ENCODE data around the gene TRAPPC12. TPM values are rescaled to one million over a fixed set of nuclear protein-coding genes. Genes with fewer than 3 reads are reported as not detected.
A peak's percentile ranks its signal among the peaks of the same experiment; 100 is the strongest.
"Not testable (repeated sequence)": the region's sequence is repeated elsewhere in the genome, so short reads cannot be mapped to it uniquely, and the experiment has no call there.

Gene TRAPPC12
- total RNA-seq, 1 experiment from 2014 or later = 27.2 TPM

DNA sequence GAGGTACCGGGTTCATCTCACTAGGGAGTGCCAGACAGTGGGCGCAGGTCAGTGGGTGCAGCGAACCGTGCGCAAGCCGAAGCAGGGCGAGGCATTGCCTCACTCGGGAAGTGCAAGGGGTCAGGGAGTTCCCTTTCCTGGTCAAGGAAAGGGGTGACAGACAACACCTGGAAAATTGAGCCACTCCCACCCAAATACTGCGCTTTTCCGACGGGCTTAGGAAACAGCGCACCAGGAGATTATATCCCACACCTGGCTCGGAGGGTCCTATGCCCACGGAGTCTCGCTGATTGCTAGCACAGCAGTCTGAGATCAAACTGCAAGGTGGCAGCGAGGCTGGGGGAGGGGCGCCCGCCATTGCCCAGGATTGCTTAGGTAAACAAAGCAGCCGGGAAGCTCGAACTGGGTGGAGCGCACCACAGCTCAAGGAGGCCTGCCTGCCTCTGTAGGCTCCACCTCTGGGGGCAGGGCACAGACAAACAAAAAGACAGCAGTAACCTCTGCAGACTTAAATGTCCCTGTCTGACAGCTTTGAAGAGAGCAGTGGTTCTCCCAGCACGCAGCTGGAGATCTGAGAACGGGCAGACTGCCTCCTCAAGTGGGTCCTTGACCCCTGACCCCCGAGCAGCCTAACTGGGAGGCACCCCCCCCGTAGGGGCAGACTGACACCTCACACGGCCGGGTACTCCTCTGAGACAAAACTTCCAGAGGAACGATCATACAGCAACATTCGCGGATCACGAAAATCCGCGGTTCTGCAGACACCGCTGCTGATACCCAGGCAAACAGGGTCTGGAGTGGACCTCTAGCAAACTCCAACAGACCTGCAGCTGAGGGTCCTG is 9.9 kb upstream of the TRAPPC12 start:
- not testable (repeated sequence) for DNase-seq (ENCODE audit: low spot score)

DNA sequence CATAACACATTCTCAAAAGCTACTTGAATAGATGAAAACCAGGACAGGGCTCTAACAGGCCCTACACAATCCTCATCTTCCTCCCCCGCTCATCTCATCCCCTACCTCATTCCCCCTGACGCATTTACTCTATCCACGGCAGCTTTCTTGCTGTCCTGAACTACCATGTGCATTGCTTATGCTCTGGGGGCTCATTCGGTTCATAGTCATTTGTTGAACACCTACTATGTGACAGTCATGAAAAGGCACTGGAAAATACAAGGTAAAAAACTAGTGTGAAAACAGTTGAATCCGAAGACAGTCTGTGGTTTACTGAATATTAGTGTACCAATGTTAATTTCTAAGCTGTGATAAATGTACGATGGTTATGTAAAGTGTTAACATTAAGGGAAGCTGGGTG is 2.7 kb upstream of the TRAPPC12 start:
- no peak for DNase-seq (ENCODE audit: low spot score)

DNA sequence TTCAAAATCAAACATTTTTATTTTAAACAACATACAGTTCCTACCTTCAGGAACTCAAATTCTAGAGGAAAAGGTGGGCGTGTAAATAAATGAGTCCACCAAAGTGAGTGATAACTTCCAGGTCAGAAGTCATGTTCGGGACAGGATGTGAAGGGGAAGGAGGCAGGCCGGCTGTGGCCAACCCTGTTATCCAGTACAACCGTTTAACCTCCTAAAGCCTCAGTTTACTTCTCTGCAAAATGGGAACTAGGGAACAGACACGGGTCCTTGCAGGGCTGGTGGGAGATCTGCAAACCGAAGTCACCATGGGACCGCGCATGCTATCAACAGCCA is 2.2 kb upstream of the TRAPPC12 start:
- peak; percentile 16 for DNase-seq (ENCODE audit: low spot score)

DNA sequence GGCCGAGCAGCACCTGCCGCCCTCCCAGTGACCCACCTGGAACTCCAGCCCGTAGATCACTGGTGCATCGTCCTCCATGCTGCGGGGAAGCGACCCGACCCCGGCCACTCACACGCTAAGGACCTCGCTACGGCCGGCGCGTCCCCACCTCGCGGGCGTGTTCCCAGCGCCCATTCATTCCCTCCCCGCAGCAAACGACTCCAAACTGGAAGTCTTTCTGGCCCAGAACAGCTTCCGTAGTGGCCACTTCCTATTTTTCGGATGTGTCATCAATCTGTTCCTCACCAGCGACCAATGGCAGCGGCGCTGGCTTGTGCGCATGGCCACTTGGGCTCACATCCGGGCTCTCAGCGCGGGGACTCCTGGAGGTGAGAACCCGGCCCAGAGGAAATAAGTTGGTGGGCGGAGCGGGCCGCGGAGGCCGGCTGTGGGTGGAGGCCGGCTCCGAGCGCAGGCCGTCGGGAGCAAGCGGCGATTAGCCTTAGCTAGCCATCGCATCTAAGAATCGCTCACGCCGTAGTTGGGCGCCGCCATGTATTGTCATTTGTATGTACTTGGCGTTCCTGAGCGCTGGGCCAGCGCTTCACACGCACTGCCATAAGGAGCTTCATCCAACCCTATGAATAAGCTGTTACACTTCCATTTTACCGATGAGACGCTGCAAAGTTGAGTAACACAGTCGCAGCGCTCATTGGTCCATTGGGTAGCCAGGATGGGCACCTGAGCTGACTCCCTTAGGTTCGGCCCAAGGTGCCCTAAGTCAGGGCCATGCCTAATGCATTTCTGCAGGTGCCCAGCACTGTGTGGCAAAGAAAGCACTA is 1.7 kb upstream of the TRAPPC12 start, which contains the start of gene EIPR1:
EIPR1 (minus strand) TSS at position 207 of the 821 bp plus-strand sequence; CDS start at position 78, 129 bp downstream.
- DNase-seq (ENCODE audit: low spot score) = peak; percentile 93

DNA sequence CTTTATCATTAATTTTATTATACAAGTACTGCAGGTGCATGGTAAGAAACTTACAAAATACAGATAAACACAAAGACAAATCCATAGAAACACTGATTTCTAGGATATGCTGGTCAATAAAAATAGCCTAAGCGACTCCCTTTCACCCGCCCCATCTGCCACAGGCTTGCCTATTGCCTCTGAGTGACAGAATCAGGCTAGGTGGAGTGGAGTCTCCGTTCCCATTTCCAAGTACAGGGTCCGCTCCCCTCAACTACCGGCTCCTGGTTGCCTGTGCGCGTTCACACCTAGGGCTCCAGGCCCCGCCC is 201 bp upstream of the TRAPPC12 start:
- no peak for DNase-seq (ENCODE audit: low spot score)

DNA sequence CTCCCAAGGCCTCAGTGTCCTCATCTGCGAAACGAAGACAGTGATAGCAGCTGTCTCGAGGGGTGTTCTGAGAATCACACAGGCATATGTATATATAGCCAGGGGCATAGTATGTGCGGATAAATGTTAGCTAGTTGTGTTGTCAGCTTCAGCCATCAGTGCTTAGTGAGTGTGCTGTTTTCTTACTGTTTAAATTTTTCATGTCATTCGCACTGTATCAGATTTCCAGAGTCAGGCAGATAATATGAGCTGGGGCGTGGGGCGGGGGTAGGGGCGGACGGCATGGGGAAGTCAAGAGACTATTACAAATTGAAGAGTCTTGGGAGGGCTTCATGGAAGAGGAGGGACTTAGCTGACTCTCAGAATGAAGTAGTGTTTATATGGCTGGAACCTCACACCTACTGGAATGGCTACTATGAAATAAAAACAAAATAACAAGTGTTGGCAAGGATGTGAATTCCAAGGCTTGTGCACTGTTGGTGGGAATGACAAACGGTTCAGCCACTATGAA is 7.0 kb downstream of the TRAPPC12 start:
- DNase-seq (ENCODE audit: low spot score) = no peak

DNA sequence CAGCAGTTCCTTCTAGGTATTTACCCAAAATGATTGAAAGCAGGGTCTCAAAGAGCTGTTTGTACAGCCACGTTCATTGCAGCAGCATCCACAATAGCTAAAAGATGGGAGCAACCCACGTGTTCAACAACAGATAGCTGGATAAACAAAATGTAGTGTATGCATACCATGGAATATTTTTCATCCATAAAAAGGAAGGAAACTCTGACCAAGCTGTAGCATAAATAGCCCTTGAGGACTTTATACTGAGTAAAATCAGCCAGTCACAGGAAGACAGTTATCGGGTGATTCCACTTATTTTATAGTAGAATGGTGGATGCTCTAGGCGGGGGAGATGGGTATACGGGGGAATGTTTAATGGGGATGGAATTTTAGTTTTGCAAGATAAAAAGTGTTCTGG is 7.5 kb downstream of the TRAPPC12 start:
- DNase-seq (ENCODE audit: low spot score) = no peak

DNA sequence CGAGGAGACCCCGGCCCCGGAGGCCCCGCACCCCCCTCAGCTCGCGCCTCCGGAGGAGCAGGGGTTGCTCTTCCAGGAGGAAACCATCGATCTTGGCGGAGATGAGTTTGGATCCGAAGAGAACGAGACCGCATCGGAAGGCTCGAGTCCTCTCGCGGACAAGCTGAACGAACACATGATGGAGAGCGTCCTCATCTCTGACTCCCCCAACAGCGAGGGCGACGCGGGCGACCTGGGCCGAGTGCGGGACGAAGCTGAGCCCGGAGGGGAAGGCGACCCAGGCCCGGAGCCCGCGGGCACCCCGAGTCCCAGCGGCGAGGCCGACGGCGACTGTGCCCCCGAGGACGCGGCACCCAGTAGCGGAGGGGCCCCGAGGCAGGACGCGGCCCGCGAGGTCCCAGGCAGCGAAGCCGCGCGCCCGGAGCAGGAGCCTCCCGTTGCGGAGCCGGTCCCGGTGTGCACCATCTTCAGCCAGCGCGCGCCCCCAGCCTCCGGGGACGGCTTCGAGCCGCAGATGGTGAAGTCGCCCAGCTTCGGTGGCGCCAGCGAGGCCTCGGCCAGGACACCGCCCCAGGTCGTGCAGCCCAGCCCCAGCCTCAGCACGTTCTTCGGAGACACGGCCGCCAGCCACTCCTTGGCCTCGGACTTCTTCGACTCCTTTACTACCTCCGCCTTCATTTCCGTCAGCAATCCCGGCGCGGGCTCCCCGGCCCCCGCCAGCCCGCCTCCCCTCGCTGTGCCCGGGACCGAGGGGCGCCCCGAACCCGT is 8.3 kb downstream of the TRAPPC12 start:
- no peak for DNase-seq (ENCODE audit: low spot score)

DNA sequence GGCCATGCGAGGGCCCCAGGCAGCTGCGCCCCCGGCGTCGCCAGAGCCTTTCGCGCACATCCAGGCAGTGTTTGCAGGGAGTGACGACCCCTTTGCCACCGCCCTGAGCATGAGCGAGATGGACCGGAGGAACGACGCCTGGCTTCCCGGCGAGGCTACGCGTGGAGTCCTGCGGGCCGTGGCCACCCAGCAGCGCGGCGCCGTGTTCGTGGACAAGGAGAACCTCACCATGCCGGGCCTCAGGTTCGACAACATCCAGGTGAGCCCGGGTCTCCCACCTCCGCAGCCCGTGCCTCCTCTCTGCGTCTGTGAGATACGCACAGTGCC is 8.9 kb downstream of the TRAPPC12 start:
- DNase-seq (ENCODE audit: low spot score) = no peak

DNA sequence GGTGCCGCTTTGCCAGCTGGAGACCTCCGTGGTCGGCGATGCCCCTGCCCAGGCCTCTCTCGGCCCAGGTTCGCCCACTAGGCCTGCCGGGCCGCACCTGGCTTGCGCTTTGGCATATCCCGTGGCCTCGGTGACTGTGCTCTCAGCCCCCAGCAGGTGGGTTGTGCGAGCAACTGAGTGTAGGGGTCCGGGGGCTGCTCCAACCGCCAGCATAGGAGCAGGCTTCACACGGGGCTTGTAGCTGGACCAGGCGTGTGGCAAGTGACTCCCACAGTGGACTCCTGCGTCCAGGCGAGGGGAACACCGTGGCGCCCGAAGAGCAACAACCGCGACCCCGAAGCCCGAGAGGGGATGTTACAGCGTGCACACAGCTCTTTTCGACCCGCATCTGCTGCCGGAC is 9.7 kb downstream of the TRAPPC12 start:
- DNase-seq (ENCODE audit: low spot score) = no peak

DNA sequence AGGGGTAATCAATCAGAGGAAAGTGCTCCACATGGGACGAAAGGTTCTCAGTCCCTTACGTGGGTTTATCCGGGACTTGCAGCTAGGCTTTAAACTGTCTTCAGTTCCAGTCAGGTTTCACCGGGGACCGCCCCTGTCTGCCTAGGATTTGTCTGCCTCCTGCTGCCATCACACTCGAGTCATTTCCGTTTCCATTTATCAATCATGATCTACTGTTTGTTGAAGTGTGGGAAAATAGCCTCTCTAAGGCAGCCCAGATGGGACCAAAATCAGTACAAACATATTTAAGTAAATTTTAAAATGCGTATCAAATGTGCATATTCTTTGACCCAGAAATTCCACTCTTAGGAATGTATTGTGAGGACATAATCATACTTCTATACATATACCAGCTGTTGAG is 10.5 kb downstream of the TRAPPC12 start:
- DNase-seq (ENCODE audit: low spot score) = no peak

DNA sequence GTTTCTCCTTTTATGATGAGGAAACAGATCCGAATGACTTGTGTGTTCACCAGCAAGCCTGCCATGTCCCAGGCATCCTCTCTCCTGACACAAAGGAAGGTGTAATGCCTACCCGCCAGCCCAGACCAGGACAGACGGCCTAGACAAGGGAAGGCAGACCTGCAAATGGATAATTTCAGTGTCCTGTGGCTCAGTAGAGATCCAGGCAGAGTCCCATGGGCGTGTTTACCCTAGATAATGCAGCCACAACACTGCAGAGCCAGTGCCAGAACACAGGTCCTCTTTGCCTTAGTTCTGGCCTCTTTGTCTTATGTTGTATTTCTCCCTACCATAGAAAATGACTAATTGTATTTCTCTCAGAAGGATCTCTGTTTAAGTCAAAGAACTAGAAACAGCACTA is 12.7 kb downstream of the TRAPPC12 start:
- no peak for DNase-seq (ENCODE audit: low spot score)

DNA sequence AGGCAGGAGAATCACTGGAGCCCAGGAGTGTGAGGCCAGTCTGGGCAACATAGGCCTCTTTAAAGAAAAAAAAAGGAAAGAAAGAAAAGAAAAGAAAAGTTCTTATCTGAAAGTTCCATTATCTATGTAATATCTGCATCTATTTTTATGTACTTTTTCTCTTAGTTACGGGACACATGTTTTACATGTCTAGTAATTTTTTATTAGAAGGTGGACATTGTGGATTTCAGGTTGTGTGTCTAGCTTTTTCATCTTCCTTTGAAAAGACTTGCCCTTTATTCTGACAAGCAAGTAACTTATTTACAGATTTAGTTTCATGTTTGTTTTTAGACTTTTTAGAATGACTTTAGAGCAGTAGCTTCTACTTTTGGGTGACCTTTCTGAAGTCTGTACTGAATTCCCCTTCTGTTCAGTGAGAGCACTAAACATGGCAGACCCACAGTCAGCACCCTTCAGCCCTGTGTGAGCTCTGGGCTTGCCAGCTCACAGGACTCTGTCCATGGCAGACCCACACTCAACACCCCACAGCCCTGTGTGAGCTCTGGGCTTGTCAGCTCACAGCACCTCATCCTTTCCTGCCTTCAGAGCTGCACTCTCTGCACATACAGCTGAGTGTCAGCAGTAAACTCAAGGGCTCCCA is 17.5 kb downstream of the TRAPPC12 start:
- DNase-seq (ENCODE audit: low spot score) = no peak

DNA sequence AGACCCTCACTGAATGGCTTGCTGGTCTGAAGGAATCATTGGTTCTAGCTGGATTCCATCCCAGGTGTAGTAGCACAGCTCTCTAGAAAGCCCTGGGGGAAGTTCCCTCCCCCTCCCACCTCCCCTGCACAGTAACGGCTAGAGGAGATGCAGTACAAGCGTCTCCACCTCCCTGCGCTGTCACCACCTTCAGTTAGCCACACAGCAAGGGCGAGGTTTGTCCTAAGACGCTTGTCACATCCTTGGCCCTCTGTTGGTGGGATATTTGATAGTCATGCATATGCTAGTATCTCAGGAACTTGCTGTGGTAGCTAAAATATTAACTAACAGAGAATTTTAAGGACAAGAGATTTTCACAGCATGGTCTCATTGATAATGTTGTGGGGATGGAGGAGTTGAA is 19.4 kb downstream of the TRAPPC12 start:
- no peak for DNase-seq (ENCODE audit: low spot score)

DNA sequence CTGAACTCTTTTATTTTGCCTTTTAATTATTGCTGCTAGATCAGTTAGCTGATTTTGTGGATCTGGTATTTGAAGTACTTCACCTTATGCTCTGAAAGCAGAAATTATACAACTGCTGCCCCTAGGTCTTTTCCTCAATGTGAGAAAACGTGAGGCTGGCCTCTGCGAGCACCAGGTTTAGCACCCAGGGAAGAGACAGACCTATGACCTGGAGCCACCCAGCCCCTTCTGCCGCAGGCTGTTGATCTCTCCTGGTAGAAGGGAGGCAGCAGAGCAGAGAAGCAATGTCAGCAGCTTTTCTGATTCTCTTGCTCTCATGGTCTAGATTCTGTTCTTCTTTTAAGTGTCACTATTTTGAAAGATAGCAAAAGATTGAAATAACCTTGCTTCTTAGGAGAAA is 19.9 kb downstream of the TRAPPC12 start:
- no peak for DNase-seq (ENCODE audit: low spot score)

DNA sequence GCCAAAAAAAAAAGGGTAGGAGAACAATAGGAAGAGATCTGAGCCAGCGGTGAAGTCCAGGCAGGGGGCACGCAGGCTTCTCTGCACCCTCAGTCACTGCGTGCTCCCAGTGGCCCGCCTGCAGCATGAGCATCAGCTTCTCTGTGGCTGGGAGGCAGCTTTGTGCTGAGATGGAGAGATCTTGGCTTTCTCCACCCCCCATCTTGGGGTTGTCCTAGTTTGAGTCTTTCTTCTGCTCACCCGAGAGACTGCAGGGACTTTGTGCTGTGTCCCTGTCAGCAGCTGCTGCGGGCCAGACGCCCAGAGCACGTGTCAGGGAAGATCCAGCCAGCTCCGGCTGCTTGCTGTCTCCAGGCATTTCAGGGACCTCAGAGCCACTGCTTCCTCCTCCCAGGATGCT is 20.3 kb downstream of the TRAPPC12 start:
- DNase-seq (ENCODE audit: low spot score) = no peak

DNA sequence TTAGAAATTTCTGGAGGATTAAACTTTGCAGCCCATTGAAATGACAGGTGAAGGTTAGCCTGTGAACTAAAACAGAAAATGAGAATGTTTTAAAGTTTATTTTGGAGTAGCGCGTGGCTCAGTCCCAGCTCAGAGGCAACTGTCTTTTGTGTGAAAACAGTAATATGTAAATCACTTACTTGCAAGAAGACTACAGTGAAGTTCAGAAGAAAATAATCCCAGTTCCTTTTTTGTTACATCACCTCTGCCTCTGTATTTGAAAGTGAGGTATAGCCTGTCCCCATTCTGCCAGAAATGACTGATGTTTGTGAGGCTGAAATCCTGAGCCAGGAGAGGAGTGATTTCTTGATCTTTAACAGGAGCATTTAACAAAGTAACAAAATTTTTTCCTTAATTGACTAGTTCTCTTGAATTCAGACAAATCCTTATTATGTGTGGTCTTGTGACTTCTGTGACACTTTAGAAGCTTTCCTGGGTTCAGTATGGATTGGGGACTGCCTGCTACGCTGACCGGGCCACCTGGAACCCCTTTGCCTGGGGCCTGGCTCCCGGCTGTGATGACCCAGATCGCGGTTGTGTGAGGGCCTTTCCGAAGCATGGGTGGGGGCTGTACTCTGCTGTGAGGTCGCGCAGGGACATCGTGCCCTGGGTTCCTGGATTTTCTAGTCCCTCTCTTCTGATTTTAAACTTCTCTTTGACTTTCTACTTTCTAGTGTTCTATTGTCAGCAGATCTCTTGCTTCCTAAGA is 24.3 kb downstream of the TRAPPC12 start:
- no peak for DNase-seq (ENCODE audit: low spot score)

DNA sequence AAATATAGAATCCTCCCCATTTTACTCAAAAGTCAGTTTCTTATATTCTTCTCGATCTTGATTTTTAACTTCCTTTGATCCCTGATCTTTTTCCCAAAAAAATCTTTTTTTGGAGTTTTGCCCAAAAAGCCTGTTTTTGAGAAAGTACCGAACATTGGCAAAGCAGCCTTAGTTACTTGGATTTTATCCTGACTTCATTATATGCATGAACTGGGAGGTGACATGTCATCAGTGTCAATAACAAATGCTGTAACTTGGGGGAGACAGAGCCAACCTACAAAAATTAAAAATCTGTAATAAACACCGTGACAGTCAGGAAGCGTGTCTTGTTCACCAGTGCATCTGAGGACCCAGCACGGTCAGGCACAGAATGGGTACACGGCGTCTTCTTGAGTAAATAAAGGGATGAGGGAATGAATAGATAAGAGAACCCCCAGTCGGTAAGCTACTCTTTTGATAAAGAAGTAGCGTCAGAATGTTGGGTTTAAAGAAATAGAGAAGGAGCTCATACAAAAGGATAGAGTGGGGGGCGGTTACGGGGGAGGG is 24.9 kb downstream of the TRAPPC12 start:
- DNase-seq (ENCODE audit: low spot score) = no peak

DNA sequence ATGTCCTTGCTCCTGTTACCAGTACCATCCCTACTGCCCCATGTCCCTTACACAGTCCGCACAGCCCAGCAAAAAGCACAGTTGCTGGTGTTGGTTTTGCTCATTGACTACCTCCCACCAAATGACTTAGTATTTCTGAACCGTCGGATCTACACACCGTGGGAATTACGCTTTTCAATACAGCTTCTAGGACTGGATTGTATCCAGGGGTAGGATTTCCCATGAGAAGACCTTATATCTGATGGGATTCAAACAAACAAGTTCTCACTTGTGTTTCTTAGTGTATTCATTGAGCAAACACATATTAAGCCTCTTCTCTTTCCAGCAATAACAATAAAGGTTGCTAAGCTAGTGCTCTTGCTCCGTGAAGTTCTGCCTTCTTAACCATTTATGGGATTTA is 25.8 kb downstream of the TRAPPC12 start:
- no peak for DNase-seq (ENCODE audit: low spot score)

DNA sequence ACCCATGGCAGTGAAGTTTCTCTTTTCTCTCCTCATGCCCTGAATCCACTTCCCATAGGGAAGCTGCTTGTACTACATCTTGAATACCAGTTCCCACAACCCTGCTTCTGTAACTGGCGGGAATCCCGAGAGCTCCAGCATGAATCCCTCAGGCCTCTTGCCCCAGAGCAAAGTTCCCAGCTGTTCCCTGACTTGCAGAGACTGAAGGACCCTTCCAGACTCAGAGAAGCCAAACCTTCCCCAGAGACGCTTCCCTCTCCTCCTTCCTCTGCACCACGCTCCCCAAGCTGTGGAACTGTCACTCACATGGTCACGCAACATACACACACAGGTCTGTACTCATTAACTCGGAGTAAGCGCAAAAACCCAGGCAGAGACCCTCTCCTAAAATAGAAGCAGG is 26.4 kb downstream of the TRAPPC12 start:
- DNase-seq (ENCODE audit: low spot score) = no peak

DNA sequence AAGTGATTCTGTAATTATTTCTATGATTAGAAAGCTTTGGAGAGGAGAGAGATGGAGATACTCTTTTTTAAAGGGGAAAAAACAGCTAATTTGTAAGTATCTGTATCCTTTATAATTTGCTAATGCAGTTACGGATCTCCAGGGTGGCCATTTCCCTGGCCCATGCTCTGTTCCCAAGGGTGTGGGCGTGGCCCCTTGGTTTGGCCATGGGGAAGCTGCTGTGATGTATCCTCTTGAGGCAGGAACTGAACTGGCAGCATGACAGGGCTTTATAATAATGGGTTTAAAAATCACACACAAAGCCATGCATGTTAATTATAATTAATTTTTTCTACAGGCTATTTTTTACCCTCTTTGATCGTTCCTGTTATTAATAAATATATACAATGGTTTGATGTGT is 27.0 kb downstream of the TRAPPC12 start:
- no peak for DNase-seq (ENCODE audit: low spot score)
